Activated CD8-positive, alpha-beta memory T cell treated with anti-CD3 and anti-CD28 coated beads, Interleukin-2, amount 50 U/mL, for 24 hours (primary cell): Measurements from ENCODE around the gene TUBGCP3.
"Not testable (repeated sequence)": the region's sequence is repeated elsewhere in the genome, so short reads cannot be mapped to it uniquely, and the experiment has no call there.

Experiments used
- DNase-seq: peaks from one replicate; pipeline ENCODE4 v3.0.0-alpha.2; 2020; ENCODE audit errors: extremely low read depth

Gene TUBGCP3

GRCh38 chr13:112587764-112588489, at the start of gene TUBGCP3:
Gene TUBGCP3, minus strand, starts transcription at chr13:112588153. Its CDS starts 173 bp downstream, at chr13:112587980.
- peak; percentile 41 for DNase-seq

DNA sequence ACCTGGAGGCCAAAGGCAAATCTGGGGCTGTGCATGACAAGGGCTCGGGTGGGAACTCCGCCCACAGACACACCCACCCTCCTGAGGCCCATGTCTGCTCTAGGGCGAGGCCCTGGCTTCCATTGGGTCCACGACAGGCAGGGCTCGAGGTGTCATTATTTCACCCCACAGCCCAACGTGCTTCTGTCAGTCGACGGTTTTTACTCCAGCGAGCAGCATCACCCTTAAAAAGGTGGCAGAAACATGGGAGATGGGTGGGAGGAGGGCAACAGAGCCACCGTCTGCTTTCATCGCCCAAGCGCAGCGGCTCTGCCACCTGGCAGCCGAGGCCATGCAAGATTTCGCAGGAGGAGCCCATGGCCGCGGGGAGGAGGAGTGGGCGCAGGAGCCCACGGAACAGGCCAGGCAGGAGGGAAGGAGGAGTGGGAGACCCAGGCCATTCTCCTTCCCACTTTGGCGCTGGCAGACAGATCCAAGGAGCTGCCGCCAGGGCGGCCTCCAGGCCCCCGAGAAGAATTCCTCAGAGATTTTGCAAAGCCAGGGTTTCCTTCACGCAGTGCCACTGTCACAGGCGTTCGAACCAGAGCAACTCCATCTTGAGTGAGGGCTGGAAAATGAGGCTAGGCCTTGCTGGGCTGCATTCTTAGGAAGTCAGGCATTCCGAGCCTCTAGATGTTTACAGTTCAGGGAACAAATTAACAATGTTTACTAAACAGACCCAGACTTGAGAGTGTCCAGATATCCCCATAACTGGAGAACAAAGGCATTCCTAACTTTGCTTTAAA, 49.3 kb upstream of the TUBGCP3 start:
- DNase-seq: no peak

GRCh38 chr13:112636401-112636975, 48.5 kb upstream of the TUBGCP3 start:
- no peak for DNase-seq

GRCh38 chr13:112635323-112635722, 47.4 kb upstream of the TUBGCP3 start:
- DNase-seq: no peak

GRCh38 chr13:112634102-112634501, 46.1 kb upstream of the TUBGCP3 start:
- DNase-seq: no peak

GRCh38 chr13:112630226-112630625, 42.3 kb upstream of the TUBGCP3 start:
- DNase-seq: not testable (repeated sequence)

- DNase-seq: no peak
These were observed 41.2 kb upstream of the TUBGCP3 start for GRCh38 chr13:112629161-112629560.

GRCh38 chr13:112627613-112628012, 39.7 kb upstream of the TUBGCP3 start:
- DNase-seq: not testable (repeated sequence)

- no peak for DNase-seq
These were observed 39.2 kb upstream of the TUBGCP3 start for GRCh38 chr13:112627161-112627560.

DNA sequence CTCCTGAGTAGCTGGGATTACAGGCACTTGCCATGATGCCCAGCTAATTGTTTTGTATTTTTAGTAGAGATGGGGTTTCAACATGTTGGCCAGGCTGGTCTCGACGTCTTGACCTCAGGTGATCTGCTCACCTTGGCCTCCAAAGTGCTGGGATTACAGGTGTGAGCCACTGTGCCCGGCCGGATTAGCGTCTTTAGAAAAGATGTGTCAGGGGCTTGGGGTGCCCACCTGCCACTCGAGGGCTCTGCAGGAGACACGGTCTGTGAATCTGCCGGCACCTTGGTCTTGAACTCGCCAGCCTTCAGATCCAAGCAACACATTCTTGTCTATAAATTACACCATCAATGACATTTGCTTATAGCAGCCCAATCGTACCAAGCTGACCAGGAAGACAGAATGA, 38.8 kb upstream of the TUBGCP3 start:
- DNase-seq: no peak

DNA sequence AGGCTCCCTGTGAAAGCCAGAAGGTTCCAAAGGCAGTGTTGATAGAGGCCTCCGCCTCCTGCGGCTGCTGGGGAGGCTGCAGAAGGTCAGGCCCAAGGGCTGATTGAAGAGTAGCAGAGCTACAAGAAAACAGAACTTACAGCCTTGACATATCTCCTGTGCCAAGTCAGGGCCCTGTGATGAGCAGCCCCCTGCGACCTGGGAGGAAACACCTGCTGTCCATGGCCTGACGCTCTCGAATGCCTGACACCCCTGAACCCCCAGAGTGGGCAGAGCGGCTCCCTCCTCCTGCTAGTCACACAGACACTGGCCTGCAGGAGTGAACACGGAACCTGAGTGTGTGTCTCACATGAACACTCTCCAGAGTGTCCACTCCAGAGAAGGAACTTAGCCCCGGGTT, 38.2 kb upstream of the TUBGCP3 start:
- no peak for DNase-seq

DNA sequence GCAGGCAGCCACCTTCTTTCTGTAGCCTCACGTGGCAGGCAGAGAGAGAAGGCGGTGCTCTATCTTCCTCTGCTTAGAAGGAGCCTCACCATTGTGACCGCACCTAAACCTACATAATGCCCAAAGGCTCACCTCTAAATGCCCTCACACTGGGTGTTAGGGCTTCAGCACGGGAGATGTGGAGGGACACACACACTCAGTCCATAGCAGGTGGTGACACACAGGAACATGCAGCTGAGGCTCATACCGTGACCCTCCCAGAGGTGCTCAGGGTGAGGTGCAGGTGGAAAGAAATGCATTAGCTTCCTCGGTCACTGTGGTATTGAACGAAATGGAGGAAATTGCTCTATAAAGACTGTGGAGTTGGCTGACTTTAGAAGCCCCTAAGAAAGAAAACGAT, 37.7 kb upstream of the TUBGCP3 start:
- no peak for DNase-seq

DNA sequence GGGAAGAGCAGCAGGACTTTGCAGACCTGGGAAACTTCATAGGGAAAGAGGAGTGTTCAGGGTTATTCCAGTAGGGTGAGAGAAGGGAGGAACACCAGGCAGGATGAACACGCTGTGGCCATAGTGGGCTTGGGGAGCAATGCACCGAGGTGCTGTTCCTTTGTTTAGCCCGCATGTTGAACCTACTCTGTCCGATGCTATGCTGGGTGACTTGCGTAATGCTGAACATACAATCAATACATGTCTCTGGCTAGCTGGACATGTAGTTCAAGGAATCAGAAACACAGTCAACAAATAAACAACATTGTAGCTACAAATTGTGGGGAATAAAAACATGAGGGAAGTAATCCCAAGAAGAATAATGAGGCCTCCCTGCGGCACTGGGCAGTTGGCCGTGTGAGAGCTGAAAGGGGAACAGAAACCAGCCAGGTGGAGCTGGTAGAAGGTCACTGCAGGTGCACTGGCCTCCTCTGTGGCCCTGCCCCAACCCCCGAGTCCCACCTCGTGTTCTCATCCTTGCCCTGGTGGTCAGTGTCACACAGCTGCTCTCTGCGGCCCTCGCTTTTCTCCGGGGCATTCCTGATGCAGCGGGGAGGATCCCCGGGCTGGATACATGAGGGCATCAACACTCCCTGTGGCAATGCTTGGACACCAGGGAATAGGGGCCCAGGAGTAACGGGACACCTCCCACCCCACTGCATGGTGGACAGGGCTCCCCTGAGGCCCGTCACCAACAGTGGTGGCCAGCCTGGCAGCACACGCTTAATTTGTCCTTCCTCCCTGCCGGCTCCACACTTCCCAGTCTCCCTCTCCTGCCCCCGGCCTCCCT, 36.9 kb upstream of the TUBGCP3 start:
- DNase-seq: no peak

DNA sequence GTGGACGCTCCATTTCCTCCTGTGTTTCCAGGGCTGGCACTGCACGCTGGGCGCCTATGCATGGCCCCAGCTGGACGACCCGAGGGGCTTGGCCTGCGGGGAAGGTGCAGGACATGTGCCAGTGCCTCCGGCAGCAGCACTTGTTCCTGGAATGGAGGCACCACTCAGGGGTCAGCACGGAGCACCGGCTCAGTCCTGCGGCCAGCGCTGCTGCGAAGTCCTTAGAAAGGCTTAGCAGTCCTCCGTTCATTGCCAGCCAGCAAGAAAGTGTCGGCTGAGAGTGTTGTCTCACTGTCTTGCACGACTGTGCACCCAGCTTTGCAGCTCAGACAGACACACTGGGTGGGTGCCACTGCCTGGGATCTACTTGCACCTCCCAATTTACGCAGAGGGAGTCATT, 36.1 kb upstream of the TUBGCP3 start:
- no peak for DNase-seq

DNA sequence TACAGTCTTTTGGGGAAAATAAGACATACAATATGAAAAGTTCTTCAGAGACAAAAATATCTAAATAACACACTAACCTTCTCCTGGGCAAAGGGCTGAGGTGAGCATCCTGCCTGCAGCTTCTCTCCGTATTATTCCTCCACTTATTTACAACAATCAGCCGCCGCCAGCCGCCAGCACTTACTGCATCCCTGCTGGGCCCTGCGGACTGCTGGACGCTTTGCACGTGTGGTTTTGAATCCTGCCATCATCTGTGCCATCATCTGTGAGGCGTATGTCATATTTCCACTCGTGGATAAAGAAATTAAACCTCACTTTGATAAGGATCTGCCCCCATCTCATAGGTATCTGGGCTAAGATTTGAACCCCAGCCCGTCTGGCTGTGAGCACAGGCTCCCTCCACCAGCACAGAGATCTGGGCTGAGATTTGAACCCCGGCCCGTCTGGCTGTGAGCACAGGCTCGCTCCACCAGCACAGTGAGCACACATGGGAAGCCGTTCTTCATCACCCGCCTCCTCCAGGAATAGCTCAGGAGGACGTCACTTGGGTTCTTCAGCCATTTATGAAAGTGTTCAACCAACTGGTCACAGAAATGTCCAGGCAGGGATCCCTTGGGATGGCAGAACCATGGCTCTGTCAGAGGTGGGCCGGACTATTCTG, 35.2 kb upstream of the TUBGCP3 start:
- no peak for DNase-seq

GRCh38 chr13:112622375-112622774, 34.4 kb upstream of the TUBGCP3 start:
- DNase-seq: no peak

DNA sequence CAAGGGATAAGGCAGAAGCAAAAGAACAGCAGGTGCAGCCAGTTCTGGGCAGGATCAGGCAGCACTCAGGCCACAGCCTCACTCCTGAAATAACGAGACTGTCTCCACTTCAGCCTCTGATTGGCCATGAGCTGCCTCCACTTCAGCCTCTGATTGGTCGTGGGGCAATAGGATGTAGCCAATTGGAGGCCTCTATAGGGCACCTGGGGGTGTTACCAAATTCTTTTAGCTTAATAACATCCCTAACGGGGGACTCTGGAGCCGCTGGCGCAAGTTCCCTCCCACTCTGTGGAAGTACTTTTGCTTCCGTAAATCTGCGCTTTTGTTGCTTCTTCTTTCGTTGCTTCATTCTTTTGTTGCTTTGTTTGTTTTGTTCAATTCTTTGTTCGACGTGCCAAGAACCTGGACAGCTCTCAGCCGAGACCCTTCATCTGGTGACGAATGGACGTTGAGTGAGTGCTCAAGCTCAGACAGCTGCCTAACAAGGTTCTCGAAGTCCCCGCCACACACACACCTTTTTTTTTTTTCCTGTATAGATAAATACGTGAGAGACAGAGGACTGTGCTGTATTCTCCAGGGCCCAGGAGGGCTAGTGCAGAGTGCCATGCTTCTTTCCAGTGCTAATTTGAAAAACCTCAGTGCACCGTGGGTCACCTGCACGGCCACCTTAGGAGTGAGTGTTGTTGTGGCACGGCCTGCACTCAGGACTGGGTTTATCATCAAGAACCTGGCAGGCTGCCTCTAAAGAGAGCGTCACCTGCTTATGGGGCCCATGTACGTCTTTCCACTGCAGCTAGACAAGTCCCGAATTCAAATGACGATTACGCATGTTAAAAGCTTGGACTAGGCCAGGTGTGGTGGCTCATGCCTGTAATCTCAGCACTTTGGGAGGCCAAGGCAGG, 32.0 kb upstream of the TUBGCP3 start:
- no peak for DNase-seq

DNA sequence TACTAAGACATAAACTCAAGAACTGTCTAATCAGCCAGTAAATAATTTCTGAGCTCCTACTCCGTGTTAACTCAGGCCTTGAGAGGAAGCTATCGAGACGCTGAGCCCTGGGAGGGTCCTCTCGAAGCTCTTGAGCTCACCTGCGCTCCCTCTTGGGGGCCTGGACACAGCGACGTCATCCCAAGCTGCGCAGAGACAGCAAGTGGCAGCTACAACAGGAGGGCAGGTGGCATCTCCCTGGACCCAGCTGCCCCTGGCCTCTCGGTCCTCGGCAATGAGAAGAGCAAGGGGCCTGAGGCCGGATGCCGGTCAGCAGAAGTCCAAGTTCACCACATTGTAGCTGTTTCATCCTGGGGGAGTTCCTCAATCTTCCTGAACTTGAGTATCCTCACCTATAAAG, 30.5 kb upstream of the TUBGCP3 start:
- no peak for DNase-seq

GRCh38 chr13:112617754-112618375, 29.9 kb upstream of the TUBGCP3 start:
- DNase-seq: no peak
